Psoas muscle (tissue), 8 donors: ENCODE results near the gene UTP25. TPM values are rescaled to one million over a fixed set of nuclear protein-coding genes. Genes with fewer than 3 reads are reported as not detected.

Source experiments
- ATAC-seq, 4 donors: fragments of 200-7000 bp; cut with Tn5 transposase; one replicate each; pipeline ENCODE4 v1.9.1; 2020; ENCODE audit warnings: moderate library complexity in 3 of 4, mild to moderate bottlenecking in 2 of 4
- DNase-seq, 2 donors: peaks; one replicate each; pipeline ENCODE4 v3.0.0-alpha.2; 2020
- H3K27ac ChIP-seq: fragments of 200-600 bp; one replicate; pipeline ENCODE4 v1.8.0; 2022
- H3K27me3 ChIP-seq, 3 donors: fragments of 200-600 bp in 1 of 3; one replicate each; pipeline versions ENCODE4 v1.6.1 to v1.8.0; 2013 to 2022; ENCODE audit warnings: low read length in 2 of 3, mild to moderate bottlenecking in 2 of 3, moderate library complexity in 1 of 3; ENCODE audit not compliant: insufficient read depth in 3 of 3
- H3K36me3 ChIP-seq, 2 donors: fragments of 200-600 bp in 1 of 2; one replicate each; pipeline versions ENCODE4 v1.6.1 to v1.8.0; 2013 to 2022; ENCODE audit warnings: low read depth in 1 of 2, mild to moderate bottlenecking in 1 of 2, moderate library complexity in 1 of 2; ENCODE audit not compliant: insufficient read depth in 1 of 2
- H3K4me1 ChIP-seq: fragments of 200-600 bp; one replicate; pipeline ENCODE4 v1.8.0; 2022
- H3K4me3 ChIP-seq: fragments of 200-600 bp; one replicate; pipeline ENCODE4 v1.8.0; 2022; ENCODE audit warnings: mild to moderate bottlenecking
- H3K9me3 ChIP-seq: fragments of 200-600 bp; one replicate; pipeline ENCODE4 v1.8.0; 2022
- WGBS, 3 donors: extraction: QIAGEN DNeasy Blood & Tissue Kit; methylation state at CpG; one replicate each; pipeline versions ENCODE4 v1.1.6 to v1.1.7; 2013; 5-methylcytosine and 5-hydroxymethylcytosine counted together
- intact Hi-C, 2 donors: fragments of 100-400 bp; cut with DNase I; formaldehyde crosslinking; loops; one replicate each; pipeline versions ENCODE4 v1.11.0 to v1.14.2; 2022
- polyA plus RNA-seq, 3 donors: library from polyadenylated mRNA; stranded (reverse); fragments of 200-250 nt; gene quantifications; one replicate each; pipeline ENCODE4 v1.2.3, GENCODE V29; 2013
- total RNA-seq, 4 donors: library from RNA; stranded (reverse); fragmentation: NEBNext Ultra II Directional in 2 of 4; extraction: Animal tissue kit (Norgen Biotek cat#: 25700) in 2 of 4; gene quantifications; one replicate each; pipeline versions ENCODE4 v1.2.1 to v1.2.4, GENCODE V29; 2021 to 2023
- TF ChIP-seq, protein P1 (sequence below): fragments of 200-600 bp; IDR thresholded peaks from one replicate; pipeline ENCODE4 v1.8.0; 2022; ENCODE audit warnings: antibody characterized with exemption
- donor health status: healthy with polysubstance abuse.
- donor health status: DM: no; HTN: no; CAD: no; lungs with moderate emphysema.
- donor health status: Bipolar disorder and iron deficiency.
- donor health status: healthy.
- donor health status: DM: yes; HTN: yes; CAD: no.
- donor health status: DM: no; HTN: no; CAD: no.
- donor health status: DM: no; HTN: no; CAD: no.
- donor health status: DM: yes; HTN: yes; CAD: no.

UTP25 gene
- total and polyA plus RNA-seq, 7 donors, result 1.9 to 5.4 (median 3.9) TPM

DNA sequence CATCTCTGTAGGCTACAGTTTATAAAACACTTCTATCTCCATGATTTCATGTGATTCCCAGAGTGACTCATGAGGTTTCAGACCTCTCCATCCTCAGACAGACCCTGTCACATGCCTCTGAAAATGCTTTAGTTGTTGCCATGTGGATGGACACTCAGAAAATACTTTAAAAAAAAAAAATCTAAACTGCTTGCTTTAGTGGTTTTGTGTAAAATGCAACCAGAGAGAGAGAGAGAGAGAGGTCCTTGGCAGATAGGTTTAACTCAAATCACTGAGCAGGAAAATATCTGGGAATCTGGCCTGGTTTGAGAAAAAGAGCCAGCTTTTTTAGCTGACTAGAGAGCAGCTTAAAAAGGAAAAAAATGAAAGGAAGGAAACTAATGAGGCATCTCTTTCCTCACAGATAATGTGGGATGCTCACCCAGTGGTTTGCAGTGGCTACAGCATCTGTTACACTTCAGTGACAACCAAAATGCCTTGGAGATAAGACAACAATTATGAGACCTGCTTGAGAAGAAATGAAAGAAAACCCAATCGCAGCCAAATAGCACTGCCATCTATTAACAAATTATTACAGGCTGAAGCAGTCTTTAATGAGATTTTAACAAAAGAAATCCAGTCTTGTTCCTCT lies 55.7 kb downstream of the UTP25 start:
- DNase-seq (no peak), ATAC-seq (no peak)
- Histone ChIP-seq H3K27ac (no peak overlapping the region), H3K4me1 (no peaks in the 10 kb centered on the region), H3K36me3 (no peaks in the 10 kb centered on the region), H3K27me3 (peaks cover 0 to 22% (median 8%) of the 10 kb centered on the region in 3 donors), H3K9me3 (no peaks in the 10 kb centered on the region), H3K4me3 (no peak overlapping the region)
- WGBS, 3 donors, result 75 to 92% (median 79%) methylated on average over 1 of the region's 1 CpG
- intact Hi-C loops, result no loop called here
- TF ChIP-seq, protein P1, sequence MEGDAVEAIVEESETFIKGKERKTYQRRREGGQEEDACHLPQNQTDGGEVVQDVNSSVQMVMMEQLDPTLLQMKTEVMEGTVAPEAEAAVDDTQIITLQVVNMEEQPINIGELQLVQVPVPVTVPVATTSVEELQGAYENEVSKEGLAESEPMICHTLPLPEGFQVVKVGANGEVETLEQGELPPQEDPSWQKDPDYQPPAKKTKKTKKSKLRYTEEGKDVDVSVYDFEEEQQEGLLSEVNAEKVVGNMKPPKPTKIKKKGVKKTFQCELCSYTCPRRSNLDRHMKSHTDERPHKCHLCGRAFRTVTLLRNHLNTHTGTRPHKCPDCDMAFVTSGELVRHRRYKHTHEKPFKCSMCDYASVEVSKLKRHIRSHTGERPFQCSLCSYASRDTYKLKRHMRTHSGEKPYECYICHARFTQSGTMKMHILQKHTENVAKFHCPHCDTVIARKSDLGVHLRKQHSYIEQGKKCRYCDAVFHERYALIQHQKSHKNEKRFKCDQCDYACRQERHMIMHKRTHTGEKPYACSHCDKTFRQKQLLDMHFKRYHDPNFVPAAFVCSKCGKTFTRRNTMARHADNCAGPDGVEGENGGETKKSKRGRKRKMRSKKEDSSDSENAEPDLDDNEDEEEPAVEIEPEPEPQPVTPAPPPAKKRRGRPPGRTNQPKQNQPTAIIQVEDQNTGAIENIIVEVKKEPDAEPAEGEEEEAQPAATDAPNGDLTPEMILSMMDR, result no peak

DNA sequence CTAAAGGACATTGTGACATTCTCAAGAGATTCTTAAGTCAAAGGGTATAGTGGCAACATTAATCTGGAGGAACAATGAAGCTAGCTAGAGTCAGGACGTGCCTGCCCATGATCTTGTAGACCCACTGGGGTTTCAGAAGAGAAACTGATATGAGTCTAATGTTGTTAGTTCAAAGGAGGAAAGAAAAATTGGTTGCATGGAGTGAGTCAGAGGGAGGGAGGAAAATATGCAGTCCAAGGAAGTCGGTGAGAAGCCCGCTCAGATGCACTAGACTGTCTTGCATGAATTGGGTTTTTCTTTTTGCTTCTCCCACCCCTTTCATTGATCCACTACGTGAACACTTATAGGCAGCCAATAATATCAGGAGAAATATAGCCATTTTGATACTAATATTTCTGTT lies 56.5 kb downstream of the UTP25 start:
- DNase-seq, result no peak
- Histone ChIP-seq H3K4me3 (no peak overlapping the region), H3K27me3 (peaks cover 0 to 20% (median 8%) of the 10 kb centered on the region in 3 donors), H3K27ac (no peak overlapping the region), H3K9me3 (no peaks in the 10 kb centered on the region), H3K4me1 (no peaks in the 10 kb centered on the region), H3K36me3 (no peaks in the 10 kb centered on the region)
- WGBS, 3 donors, result 63 to 64% (median 64%) methylated on average over 4 of the region's 4 CpGs
- TF ChIP-seq, protein P1, result no peak
- ATAC-seq, result no peak
- intact Hi-C loops, result no loop called here

DNA sequence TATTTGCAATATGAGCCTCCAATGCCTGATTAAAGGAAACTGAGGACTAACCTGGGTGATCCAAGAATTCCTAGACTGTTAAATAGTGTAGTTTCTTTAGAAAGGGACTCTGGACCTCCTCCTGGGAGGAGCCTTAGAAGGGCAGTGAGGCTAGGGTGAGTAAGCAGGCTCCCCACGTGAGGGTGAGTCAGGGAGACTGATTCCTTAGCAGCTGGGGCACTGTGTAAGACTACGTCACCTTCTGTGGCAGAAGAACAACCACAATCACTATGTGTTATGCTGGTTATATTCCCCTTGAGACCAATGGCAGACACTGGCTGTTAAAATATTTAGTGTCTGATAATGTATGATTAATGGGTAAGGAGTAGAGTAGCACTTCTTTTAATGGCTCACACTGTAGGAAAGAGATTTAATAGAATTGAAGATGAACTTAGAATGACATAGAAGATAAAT lies 56.9 kb downstream of the UTP25 start:
- peak; percentile 58 to 87 (median 73) for ATAC-seq
- TF ChIP-seq, protein P1, result no peak
- H3K4me3 ChIP-seq, result no peak overlapping the region
- WGBS, 3 donors, result 11 to 21% (median 16%) methylated on average over 2 of the region's 2 CpGs
- no peaks in the 10 kb centered on the region for H3K4me1 ChIP-seq
- peak in 1 of 2 donors; percentile 59 for DNase-seq
- H3K27me3 ChIP-seq, result peaks cover 0 to 16% (median 8%) of the 10 kb centered on the region in 3 donors
- no peaks in the 10 kb centered on the region for H3K9me3 ChIP-seq
- H3K36me3 ChIP-seq, result no peaks in the 10 kb centered on the region
- intact Hi-C loops, result no loop called here
- no peak overlapping the region for H3K27ac ChIP-seq

DNA sequence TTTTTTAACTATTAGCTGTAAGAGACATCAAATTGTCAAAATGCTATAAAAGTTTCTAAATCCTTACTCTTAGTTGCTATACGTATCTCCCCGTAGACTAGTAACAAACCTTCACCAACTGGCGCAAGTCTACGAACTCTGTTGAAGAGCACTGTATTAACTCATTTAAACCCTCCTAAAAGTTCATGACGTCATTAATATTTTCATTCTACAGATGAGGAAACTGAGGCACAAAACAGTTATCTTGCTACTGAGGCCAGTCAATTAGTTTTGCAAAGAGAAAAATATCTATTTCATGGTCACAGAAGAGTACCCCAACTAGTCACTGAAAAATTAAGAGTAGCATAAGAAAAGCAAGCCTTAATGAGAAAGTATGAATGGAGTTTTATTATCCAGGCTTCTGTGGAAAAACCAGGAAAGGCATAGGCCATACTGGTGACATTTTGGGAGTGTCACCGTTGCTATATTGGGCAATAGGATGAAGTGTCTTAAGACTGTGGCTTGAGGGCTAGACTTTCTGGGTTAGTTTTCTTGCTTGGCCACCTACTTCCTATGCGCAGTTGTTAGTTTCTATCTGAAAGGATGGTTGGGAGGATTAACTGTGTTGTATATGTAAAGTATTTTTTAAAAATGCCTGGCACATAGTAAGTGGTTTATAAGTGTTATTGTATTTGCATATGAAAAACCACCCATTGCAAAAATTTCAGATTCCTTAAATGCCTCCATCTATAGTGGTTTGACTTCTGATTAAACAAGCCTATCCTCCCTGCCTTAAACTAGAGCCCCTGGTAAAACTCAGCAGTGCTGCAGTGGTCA lies 57.8 kb downstream of the UTP25 start:
- DNase-seq (no peak), ATAC-seq (no peak)
- no peaks in the 10 kb centered on the region for H3K9me3 ChIP-seq
- no peak overlapping the region for H3K4me3 ChIP-seq
- intact Hi-C loops, result no loop called here
- H3K27ac ChIP-seq, result no peak overlapping the region
- H3K36me3 ChIP-seq, result no peaks in the 10 kb centered on the region
- TF ChIP-seq, protein P1, result no peak
- 89 to 91% (median 90%) methylated on average over 7 of the region's 7 CpGs for WGBS, 3 donors
- H3K4me1 ChIP-seq, result no peaks in the 10 kb centered on the region
- peaks cover 0 to 14% (median 8%) of the 10 kb centered on the region in 3 donors for H3K27me3 ChIP-seq
